PC-9 (cell line): ENCODE data around the gene HMGCL.

Experiments
- EZH2 ChIP-seq: fragments of 200-600 bp; sonication (generic); IDR thresholded peaks from 2 replicates; pipeline ENCODE4 v1.8.0; 2017; ENCODE audit warnings: antibody characterized with exemption, low read depth
- TF ChIP-seq, protein P1 (sequence below): fragments of 200-600 bp; sonication (generic); conservative IDR thresholded peaks from 2 replicates; pipeline ENCODE4 v1.6.1; 2017; ENCODE audit warnings: mixed run types, antibody characterized with exemption, mild to moderate bottlenecking, moderate library complexity

DNA sequence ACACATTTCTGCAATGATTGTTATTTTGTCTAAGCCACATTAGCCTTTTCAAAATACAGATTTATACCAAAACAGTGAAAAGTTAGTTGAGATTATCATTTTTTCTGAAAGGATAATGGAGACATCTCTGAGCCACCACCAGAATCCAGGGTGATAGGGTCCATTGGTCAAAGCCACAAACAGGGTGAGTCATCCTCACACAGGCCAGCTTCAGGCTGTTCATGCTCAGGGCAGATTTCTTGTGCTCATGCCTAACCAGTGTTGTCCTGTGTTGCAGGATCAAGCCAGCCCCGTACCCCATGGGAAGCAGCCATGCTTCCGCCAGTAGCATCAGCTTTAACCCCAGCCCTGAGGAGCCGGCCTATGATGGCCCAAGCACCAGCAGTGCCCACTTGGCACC, 68.6 kb downstream of the HMGCL start:
- TF ChIP-seq, protein P1, sequence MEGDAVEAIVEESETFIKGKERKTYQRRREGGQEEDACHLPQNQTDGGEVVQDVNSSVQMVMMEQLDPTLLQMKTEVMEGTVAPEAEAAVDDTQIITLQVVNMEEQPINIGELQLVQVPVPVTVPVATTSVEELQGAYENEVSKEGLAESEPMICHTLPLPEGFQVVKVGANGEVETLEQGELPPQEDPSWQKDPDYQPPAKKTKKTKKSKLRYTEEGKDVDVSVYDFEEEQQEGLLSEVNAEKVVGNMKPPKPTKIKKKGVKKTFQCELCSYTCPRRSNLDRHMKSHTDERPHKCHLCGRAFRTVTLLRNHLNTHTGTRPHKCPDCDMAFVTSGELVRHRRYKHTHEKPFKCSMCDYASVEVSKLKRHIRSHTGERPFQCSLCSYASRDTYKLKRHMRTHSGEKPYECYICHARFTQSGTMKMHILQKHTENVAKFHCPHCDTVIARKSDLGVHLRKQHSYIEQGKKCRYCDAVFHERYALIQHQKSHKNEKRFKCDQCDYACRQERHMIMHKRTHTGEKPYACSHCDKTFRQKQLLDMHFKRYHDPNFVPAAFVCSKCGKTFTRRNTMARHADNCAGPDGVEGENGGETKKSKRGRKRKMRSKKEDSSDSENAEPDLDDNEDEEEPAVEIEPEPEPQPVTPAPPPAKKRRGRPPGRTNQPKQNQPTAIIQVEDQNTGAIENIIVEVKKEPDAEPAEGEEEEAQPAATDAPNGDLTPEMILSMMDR: no peak
- TF ChIP-seq EZH2: no peak
